ENCODE results near the gene BICDL1. TPM values are rescaled to one million over a fixed set of nuclear protein-coding genes. Genes with fewer than 3 reads are reported as not detected.

The BICDL1 gene
- total and polyA plus RNA-seq, 10 of the 15 experiments (the other 5 are each of a cell fraction or from before 2014, with no cell fraction given), result 0.72 to 12.3 (median 4.2) TPM

DNA sequence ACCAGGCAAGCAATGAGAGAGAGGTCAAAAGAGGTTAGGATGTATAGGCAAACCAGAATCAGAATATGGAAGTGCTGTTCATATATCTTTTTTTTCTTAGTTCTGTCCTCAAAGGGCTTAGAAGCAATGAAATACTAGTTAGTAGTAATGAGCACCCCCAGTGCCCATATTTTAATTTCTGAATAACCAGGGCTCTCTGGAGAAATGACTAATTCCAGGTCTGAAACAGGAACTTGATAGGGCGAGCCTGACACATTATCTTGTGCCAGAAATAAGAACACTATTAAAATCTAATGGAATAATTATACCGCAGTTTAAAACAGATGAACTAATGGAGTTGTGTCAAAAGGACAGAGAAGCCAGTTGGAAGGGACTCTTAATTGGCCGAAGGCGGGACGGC lies 30.9 kb downstream of the BICDL1 start:
- ATAC-seq (peak; percentile 63), FAIRE-seq (no peak), DNase-seq (ENCODE audit: low read depth, low spot score) (no peak)
- Histone ChIP-seq H2AFZ (ENCODE audit: control insufficient read depth, low read depth, low read length) (no peak overlapping the region), H3K27me3 (replicated peaks in 1 of 2; ENCODE audit: control insufficient read depth in 2 of 2, insufficient read depth in 2 of 2, low read length in 1 of 2) (no peaks in the 10 kb centered on the region), H3K9ac (ENCODE audit: control insufficient read depth, insufficient read depth, low read length) (no peak overlapping the region), H4K20me1 (ENCODE audit: control insufficient read depth, insufficient read depth) (no peaks in the 10 kb centered on the region), H3K4me3 (no peak overlapping the region), H3K4me2 (ENCODE audit: control insufficient read depth, insufficient read depth) (no peak overlapping the region), H3K9me3 (replicated peaks; ENCODE audit: control insufficient read depth, insufficient read depth, low read length) (no peaks in the 10 kb centered on the region), H3K36me3 (ENCODE audit: control insufficient read depth in 2 of 2, insufficient read depth in 2 of 2, low read length in 1 of 2) (no peaks in the 10 kb centered on the region), H3K79me2 (ENCODE audit: control insufficient read depth, insufficient read depth, low read length) (no peaks in the 10 kb centered on the region), H3K4me1 (ENCODE audit: control insufficient read depth, insufficient read depth, low read length) (0 out of 2 replicates have a peak, but pooled peaks cover 5% of the 10 kb centered on the region), H3K27ac (ENCODE audit: control insufficient read depth, insufficient read depth) (no peak overlapping the region)
- ChIA-PET SMC1A (ENCODE audit: uncharacterized antibody, unreplicated experiment) (no interaction called here), RAD21 (ENCODE audit: unreplicated experiment) (no interaction called here), POLR2A (interaction anchor here (1.1 kb wide), 1 partner anchor 12 kb away, joined by 4 read pairs; no protein-coding TSS in a partner anchor), CTCF (interaction anchor here (0.9 to 1.5 kb wide), 2 partner anchors 13 to 14 kb away, joined by 3 to 4 read pairs; no protein-coding TSS in a partner anchor)
- WGBS (ENCODE audit: insufficient coverage, insufficient replicate concordance, low lambda C conversion rate, missing lambda C conversion rate), result 60% methylated on average over 5 of the region's 5 CpGs
- intact Hi-C loops (cut with micrococcal nuclease; ENCODE audit: unreplicated experiment), result loop anchor here (10.0 kb wide), 1 partner anchor 65 kb away; no protein-coding TSS in a partner anchor
- in situ Hi-C loops (cut with MboI), result no loop called here
- BruUV-seq (replicated peaks), result no TSS peak
- TF ChIP-seq USF1 (IDR thresholded peaks at IDR 0.05; ENCODE audit: borderline replicate concordance, extremely low read length, insufficient read depth, low read depth, low read length) (no peak), MLLT1 (IDR thresholded peaks at IDR 0.05) (no peak), PAX5 (IDR thresholded peaks at IDR 0.05; ENCODE audit: borderline replicate concordance, low read depth, low read length) (no peak), NFIC (IDR thresholded peaks at IDR 0.05; ENCODE audit: low read depth, low read length) (no peak), CBFB (IDR thresholded peaks at IDR 0.05; ENCODE audit: low read depth) (no peak), FOXK2 (IDR thresholded peaks at IDR 0.05) (no peak), MTA2 (IDR thresholded peaks at IDR 0.05; ENCODE audit: low read depth) (no peak), ZNF384 (IDR thresholded peaks at IDR 0.05; ENCODE audit: borderline replicate concordance, low read depth, low read length) (no peak), SUZ12 (IDR thresholded peaks at IDR 0.05; ENCODE audit: unreplicated experiment) (no peak), EGR1 (IDR thresholded peaks at IDR 0.05; ENCODE audit: borderline replicate concordance in 1 of 2, low read depth in 2 of 2, low read length in 2 of 2) (no peak), ZSCAN29 (IDR thresholded peaks at IDR 0.05) (no peak), FOS (IDR thresholded peaks at IDR 0.05; ENCODE audit: borderline replicate concordance, extremely low read depth, insufficient read length) (no peak), CREM (IDR thresholded peaks at IDR 0.05; ENCODE audit: low read depth) (no peak), CBX3 (IDR thresholded peaks at IDR 0.05; ENCODE audit: borderline replicate concordance, low read depth) (no peak), CHD1 (IDR thresholded peaks at IDR 0.05; ENCODE audit: low read depth, low read length) (no peak)
- TF ChIP-seq, protein P1, sequence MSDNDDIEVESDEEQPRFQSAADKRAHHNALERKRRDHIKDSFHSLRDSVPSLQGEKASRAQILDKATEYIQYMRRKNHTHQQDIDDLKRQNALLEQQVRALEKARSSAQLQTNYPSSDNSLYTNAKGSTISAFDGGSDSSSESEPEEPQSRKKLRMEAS (IDR thresholded peaks at IDR 0.05; ENCODE audit: low read depth, low read length), result no peak
- TF ChIP-seq, protein P2, sequence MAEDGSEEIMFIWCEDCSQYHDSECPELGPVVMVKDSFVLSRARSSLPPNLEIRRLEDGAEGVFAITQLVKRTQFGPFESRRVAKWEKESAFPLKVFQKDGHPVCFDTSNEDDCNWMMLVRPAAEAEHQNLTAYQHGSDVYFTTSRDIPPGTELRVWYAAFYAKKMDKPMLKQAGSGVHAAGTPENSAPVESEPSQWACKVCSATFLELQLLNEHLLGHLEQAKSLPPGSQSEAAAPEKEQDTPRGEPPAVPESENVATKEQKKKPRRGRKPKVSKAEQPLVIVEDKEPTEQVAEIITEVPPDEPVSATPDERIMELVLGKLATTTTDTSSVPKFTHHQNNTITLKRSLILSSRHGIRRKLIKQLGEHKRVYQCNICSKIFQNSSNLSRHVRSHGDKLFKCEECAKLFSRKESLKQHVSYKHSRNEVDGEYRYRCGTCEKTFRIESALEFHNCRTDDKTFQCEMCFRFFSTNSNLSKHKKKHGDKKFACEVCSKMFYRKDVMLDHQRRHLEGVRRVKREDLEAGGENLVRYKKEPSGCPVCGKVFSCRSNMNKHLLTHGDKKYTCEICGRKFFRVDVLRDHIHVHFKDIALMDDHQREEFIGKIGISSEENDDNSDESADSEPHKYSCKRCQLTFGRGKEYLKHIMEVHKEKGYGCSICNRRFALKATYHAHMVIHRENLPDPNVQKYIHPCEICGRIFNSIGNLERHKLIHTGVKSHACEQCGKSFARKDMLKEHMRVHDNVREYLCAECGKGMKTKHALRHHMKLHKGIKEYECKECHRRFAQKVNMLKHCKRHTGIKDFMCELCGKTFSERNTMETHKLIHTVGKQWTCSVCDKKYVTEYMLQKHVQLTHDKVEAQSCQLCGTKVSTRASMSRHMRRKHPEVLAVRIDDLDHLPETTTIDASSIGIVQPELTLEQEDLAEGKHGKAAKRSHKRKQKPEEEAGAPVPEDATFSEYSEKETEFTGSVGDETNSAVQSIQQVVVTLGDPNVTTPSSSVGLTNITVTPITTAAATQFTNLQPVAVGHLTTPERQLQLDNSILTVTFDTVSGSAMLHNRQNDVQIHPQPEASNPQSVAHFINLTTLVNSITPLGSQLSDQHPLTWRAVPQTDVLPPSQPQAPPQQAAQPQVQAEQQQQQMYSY (CRISPR knock-in tag; IDR thresholded peaks at IDR 0.05), result no peak
